Sigmoid colon (tissue), 7 donors: Measurements from ENCODE around the gene GALNT8. TPM values are rescaled to one million over a fixed set of nuclear protein-coding genes. Genes with fewer than 3 reads are reported as not detected.

ENCODE experiments used
- DNase-seq: peaks from one replicate; pipeline ENCODE4 v3.0.0-alpha.2; 2019
- H3K27ac ChIP-seq, 4 donors: fragments of 200-600 bp; sonication (generic); one replicate each; pipeline ENCODE4 v1.5.1; 2016 to 2019; ENCODE audit warnings: mild to moderate bottlenecking in 1 of 4
- H3K27me3 ChIP-seq, 3 donors: fragments of 200-600 bp; sonication (generic); one replicate each; pipeline ENCODE4 v1.5.1; 2019; ENCODE audit warnings: mild to moderate bottlenecking in 1 of 3
- H3K36me3 ChIP-seq, 4 donors: fragments of 200-600 bp; sonication (generic); one replicate each; pipeline ENCODE4 v1.5.1; 2016 to 2019
- H3K4me1 ChIP-seq, 4 donors: fragments of 200-600 bp; sonication (generic); one replicate each; pipeline ENCODE4 v1.5.1; 2017 to 2019
- H3K4me3 ChIP-seq, 4 donors: fragments of 200-600 bp; sonication (generic); one replicate each; pipeline ENCODE4 v1.5.1; 2017 to 2019; ENCODE audit warnings: mild to moderate bottlenecking in 2 of 4, moderate library complexity in 1 of 4
- H3K9me3 ChIP-seq, 4 donors: fragments of 200-600 bp in 3 of 4; sonication (generic) in 3 of 4; one replicate each; pipeline versions ENCODE4 v1.5.1 to v1.6.1; 2013 to 2019
- CTCF ChIP-seq, 4 experiments: fragments of 450-650 bp in 3 of 4; fragments of 200-600 bp in 1 of 4; IDR thresholded peaks; one replicate each; pipeline ENCODE4 v1.5.1; 2016 to 2019; ENCODE audit warnings: antibody characterized with exemption in 4 of 4, mild to moderate bottlenecking in 3 of 4, moderate library complexity in 2 of 4
- EP300 ChIP-seq, 4 donors: sonication (generic); formaldehyde crosslinking; IDR thresholded peaks; one replicate each; pipeline ENCODE4 v1.6.1; 2017; ENCODE audit warnings: antibody characterized with exemption in 4 of 4
- POLR2A ChIP-seq, 2 donors: fragments of 450-650 bp; IDR thresholded peaks; one replicate each; pipeline ENCODE4 v1.6.1; 2016; ENCODE audit warnings: antibody characterized with exemption in 2 of 2, mild to moderate bottlenecking in 2 of 2, moderate library complexity in 2 of 2
- POLR2AphosphoS5 ChIP-seq, 4 donors: sonication (generic); formaldehyde crosslinking; IDR thresholded peaks; one replicate each; pipeline ENCODE4 v1.6.1; 2017; ENCODE audit warnings: antibody characterized with exemption in 4 of 4
- WGBS, 2 donors: extraction: QIAGEN DNeasy Blood & Tissue Kit; methylation state at CpG; one replicate each; pipeline ENCODE4 v1.1.7; 2013; 5-methylcytosine and 5-hydroxymethylcytosine counted together
- intact Hi-C: fragments of 100-400 bp; cut with DNase I; formaldehyde crosslinking; loops from one replicate; pipeline ENCODE4 v1.15.1; 2023
- polyA plus RNA-seq, 3 donors: library from polyadenylated mRNA; stranded (reverse); fragments of 200-250 nt; gene quantifications; one replicate each; pipeline ENCODE4 v1.2.3, GENCODE V29; 2013
- total RNA-seq, 4 donors: library from RNA; depleted of rRNA; stranded (reverse); fragments of >200 nt; gene quantifications; one replicate each; pipeline ENCODE4 v1.1.0, GENCODE V29; 2016
- donor health status: healthy with polysubstance abuse.
- donor health status: Bipolar disorder and iron deficiency.
- donor health status: healthy.

Gene GALNT8
- total and polyA plus RNA-seq, 7 donors: 1.1 to 8.1 (median 2.8) TPM

- Histone ChIP-seq H3K4me1 (peaks cover 0 to 18% (median 17%) of the 10 kb centered on the region in 4 donors), H3K27me3 (peaks cover 9 to 57% (median 33%) of the 10 kb centered on the region in 3 donors), H3K4me3 (peak overlapping the region; percentile 19 to 48 (median 36)), H3K9me3 (no peaks in the 10 kb centered on the region), H3K27ac (no peak overlapping the region), H3K36me3 (no peaks in the 10 kb centered on the region)
- TF ChIP-seq POLR2A (IDR thresholded peaks at IDR 0.05) (no peak), CTCF (IDR thresholded peaks at IDR 0.05) (no peak), EP300 (IDR thresholded peaks at IDR 0.05) (no peak), POLR2AphosphoS5 (IDR thresholded peaks at IDR 0.05) (no peak)
- WGBS, 2 donors: 3 to 7% methylated on average over 35 of the region's 35 CpGs
- intact Hi-C loops: no loop called here
- peak; percentile 68 for DNase-seq
Measured at GRCh38 chr12:4809013-4809448, 88.8 kb downstream of the GALNT8 start.

- TF ChIP-seq EP300 (IDR thresholded peaks at IDR 0.05): no peak
- Histone ChIP-seq H3K9me3 (no peaks in the 10 kb centered on the region), H3K4me1 (peaks cover 0 to 18% (median 17%) of the 10 kb centered on the region in 4 donors), H3K27me3 (peaks cover 9 to 63% (median 33%) of the 10 kb centered on the region in 3 donors), H3K36me3 (no peaks in the 10 kb centered on the region), H3K4me3 (peak overlapping the region; percentile 19 to 48 (median 36)), H3K27ac (no peak overlapping the region)
- WGBS, 2 donors: 1 to 3% methylated on average over 80 of the region's 80 CpGs
- DNase-seq: no peak
- intact Hi-C loops: no loop called here
Measured at GRCh38 chr12:4809449-4810218, 89.4 kb downstream of the GALNT8 start.

GRCh38 chr12:4810219-4810671 is 90.0 kb downstream of the GALNT8 start:
- no peak for DNase-seq
- Histone ChIP-seq H3K27me3 (peaks cover 9 to 67% (median 36%) of the 10 kb centered on the region in 3 donors), H3K4me1 (peaks cover 0 to 18% (median 17%) of the 10 kb centered on the region in 4 donors), H3K27ac (no peak overlapping the region), H3K36me3 (no peaks in the 10 kb centered on the region), H3K4me3 (peak overlapping the region in 3 of 4 donors; percentile 29 to 48 (median 42)), H3K9me3 (no peaks in the 10 kb centered on the region)
- intact Hi-C loops: no loop called here
- WGBS, 2 donors: 30 to 46% methylated on average over 34 of the region's 34 CpGs
- no peak for TF ChIP-seq POLR2AphosphoS5 (IDR thresholded peaks at IDR 0.05)
- no peak for TF ChIP-seq CTCF (IDR thresholded peaks at IDR 0.05)
- no peak for TF ChIP-seq POLR2A (IDR thresholded peaks at IDR 0.05)
- TF ChIP-seq EP300 (IDR thresholded peaks at IDR 0.05): no peak

- H3K27ac ChIP-seq: no peak overlapping the region
- TF ChIP-seq EP300 (IDR thresholded peaks at IDR 0.05): no peak
- no peak for TF ChIP-seq CTCF (IDR thresholded peaks at IDR 0.05)
- no peak for TF ChIP-seq POLR2A (IDR thresholded peaks at IDR 0.05)
- TF ChIP-seq POLR2AphosphoS5 (IDR thresholded peaks at IDR 0.05): no peak
- DNase-seq: no peak
- WGBS, 2 donors: 77 to 86% methylated on average over 4 of the region's 4 CpGs
- peaks cover 0 to 18% (median 17%) of the 10 kb centered on the region in 4 donors for H3K4me1 ChIP-seq
- H3K27me3 ChIP-seq: peaks cover 9 to 71% (median 36%) of the 10 kb centered on the region in 3 donors
- intact Hi-C loops: no loop called here
- no peaks in the 10 kb centered on the region for H3K36me3 ChIP-seq
- H3K9me3 ChIP-seq: no peaks in the 10 kb centered on the region
- no peak overlapping the region for H3K4me3 ChIP-seq
Measured at GRCh38 chr12:4812624-4813327, 92.6 kb downstream of the GALNT8 start.

- Histone ChIP-seq H3K27me3 (peaks cover 9 to 68% (median 35%) of the 10 kb centered on the region in 3 donors), H3K36me3 (no peaks in the 10 kb centered on the region), H3K4me3 (no peak overlapping the region), H3K9me3 (no peaks in the 10 kb centered on the region), H3K4me1 (peaks cover 0 to 22% (median 17%) of the 10 kb centered on the region in 4 donors), H3K27ac (no peak overlapping the region)
- intact Hi-C loops: no loop called here
- DNase-seq: no peak
- WGBS, 2 donors: 77 to 83% methylated on average over 5 of the region's 5 CpGs
- TF ChIP-seq EP300 (IDR thresholded peaks at IDR 0.05) (no peak), POLR2AphosphoS5 (IDR thresholded peaks at IDR 0.05) (no peak), CTCF (IDR thresholded peaks at IDR 0.05) (no peak), POLR2A (IDR thresholded peaks at IDR 0.05) (no peak)
Measured at GRCh38 chr12:4813741-4814140, 93.5 kb downstream of the GALNT8 start.
